HuH-7 (cell line): ENCODE data around the gene PLP2.
"Not testable (repeated sequence)": the region's sequence is repeated elsewhere in the genome, so short reads cannot be mapped to it uniquely, and the experiment has no call there.

Experiments used
- DNase-seq: peaks from one replicate; pipeline ENCODE4 v3.0.0; 2011; ENCODE audit warnings: low spot score

The PLP2 gene

GRCh38 chrX:49171752-49172279 lies at the start of gene PLP2:
Gene PLP2, plus strand, starts transcription at chrX:49171898. Its CDS starts 103 bp downstream, at chrX:49172001.
- DNase-seq, result no peak

- DNase-seq, result no peak
Measured at GRCh38 chrX:49122499-49122898, 49.2 kb upstream of the PLP2 start.

- not testable (repeated sequence) for DNase-seq
Measured at GRCh38 chrX:49127742-49128258, 43.9 kb upstream of the PLP2 start.

GRCh38 chrX:49129427-49129826 lies 42.3 kb upstream of the PLP2 start:
- DNase-seq, result no peak

- not testable (repeated sequence) for DNase-seq
Measured at GRCh38 chrX:49132275-49132674, 39.4 kb upstream of the PLP2 start.

- DNase-seq, result no peak
Measured at GRCh38 chrX:49133759-49134158, 37.9 kb upstream of the PLP2 start.

GRCh38 chrX:49137492-49137891 lies 34.2 kb upstream of the PLP2 start:
- DNase-seq, result no peak

- no peak for DNase-seq
Measured at GRCh38 chrX:49139713-49140112, 32.0 kb upstream of the PLP2 start.

- DNase-seq, result not testable (repeated sequence)
Measured at GRCh38 chrX:49142264-49142663, 29.4 kb upstream of the PLP2 start.

- DNase-seq, result not testable (repeated sequence)
Measured at GRCh38 chrX:49143154-49143553, 28.5 kb upstream of the PLP2 start.

- no peak for DNase-seq
Measured at GRCh38 chrX:49147282-49147681, 24.4 kb upstream of the PLP2 start.

- no peak for DNase-seq
Measured at GRCh38 chrX:49147936-49148335, 23.8 kb upstream of the PLP2 start.

- peak; percentile 18 for DNase-seq
Measured at GRCh38 chrX:49148390-49149100, 23.2 kb upstream of the PLP2 start.

- DNase-seq, result not testable (repeated sequence)
Measured at GRCh38 chrX:49149291-49149690, 22.4 kb upstream of the PLP2 start.

GRCh38 chrX:49153467-49153866 lies 18.2 kb upstream of the PLP2 start:
- DNase-seq, result no peak

GRCh38 chrX:49155243-49155899 lies 16.3 kb upstream of the PLP2 start:
- no peak for DNase-seq

GRCh38 chrX:49155900-49156837 lies 15.5 kb upstream of the PLP2 start:
- DNase-seq, result peak; percentile 68

- DNase-seq, result no peak
Measured at GRCh38 chrX:49157194-49157593, 14.5 kb upstream of the PLP2 start.

GRCh38 chrX:49160908-49161307 lies 10.8 kb upstream of the PLP2 start:
- DNase-seq, result no peak

- DNase-seq, result no peak
Measured at GRCh38 chrX:49161632-49162031, 10.1 kb upstream of the PLP2 start.

- no peak for DNase-seq
Measured at GRCh38 chrX:49162620-49163019, 9.1 kb upstream of the PLP2 start, which contains the start of gene MAGIX. Gene MAGIX, plus strand, starts transcription at chrX:49162758. Its CDS starts 132 bp downstream, at chrX:49162890.
